GM19452 (cell line): ENCODE results near the gene STAT1.

Experiments
- ATAC-seq: cut with Tn5 transposase; IDR thresholded peaks from one replicate; pipeline ENCODE4 v1.9.1; 2021; ENCODE audit not compliant: unreplicated experiment

Gene STAT1

DNA sequence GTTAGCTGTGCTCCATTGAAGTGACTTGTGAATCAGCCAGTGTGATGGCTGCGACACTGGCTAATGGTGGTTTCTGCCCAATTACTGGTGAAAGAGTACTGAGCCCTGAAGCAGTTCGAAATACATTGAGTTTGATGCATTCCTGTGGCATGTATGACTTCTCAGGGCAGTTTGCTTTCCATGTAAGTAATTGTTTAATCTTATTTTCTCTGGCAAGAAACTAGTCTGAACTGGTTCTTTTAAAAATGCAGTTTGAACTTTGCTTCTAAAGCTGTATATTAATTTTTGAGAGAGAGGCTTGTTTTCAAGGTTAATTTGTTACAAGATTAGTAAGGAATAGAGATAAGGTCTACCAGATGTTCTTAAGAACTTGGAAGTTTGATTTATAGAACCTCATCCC lies 86.7 kb downstream of the STAT1 start:
- ATAC-seq = no peak

DNA sequence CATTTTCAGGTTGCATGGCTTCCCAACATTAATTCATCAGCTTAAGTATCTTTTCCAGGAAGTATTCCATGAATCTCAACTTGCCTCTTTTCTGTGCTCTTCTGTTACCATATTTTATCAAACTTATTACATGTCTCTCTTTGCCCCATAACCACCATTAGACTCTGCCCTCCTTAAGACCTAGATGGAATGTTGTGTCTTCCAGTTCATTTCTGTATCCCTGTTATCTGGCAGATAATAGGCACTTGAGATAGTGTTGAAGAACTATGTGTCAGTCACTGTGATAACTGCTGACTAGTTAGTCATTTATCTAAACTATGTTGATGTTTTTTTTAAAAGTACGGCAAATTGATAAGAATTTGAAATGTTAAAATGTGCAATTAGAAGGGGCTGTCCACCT lies 91.6 kb downstream of the STAT1 start:
- no peak for ATAC-seq

DNA sequence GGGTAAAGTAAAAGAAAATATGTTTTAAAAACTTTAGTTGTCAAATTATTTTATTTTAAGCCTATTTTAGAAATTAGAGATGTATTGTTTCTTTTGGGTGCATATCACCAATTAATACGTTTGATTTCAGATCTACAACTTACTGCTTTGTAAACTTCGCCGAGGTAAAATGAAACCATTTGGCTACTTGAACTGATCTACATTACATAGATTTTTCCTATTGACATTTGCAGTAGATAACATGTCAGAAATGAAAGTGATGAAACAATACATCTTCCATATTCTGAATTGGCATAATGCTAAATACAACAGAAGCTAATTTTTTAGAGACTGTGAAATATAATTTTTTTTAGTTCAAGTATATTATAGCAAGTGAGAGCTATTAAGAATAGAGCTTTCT lies 93.9 kb downstream of the STAT1 start:
- ATAC-seq = no peak
